NCI-H82 treated with DMSO at 0.1 percent for 48 hours (cell line): ENCODE data around the gene TPGS1.

Experiments
- DNase-seq: peaks from one replicate; lab custom pipeline; 2025; ENCODE audit not compliant: unreplicated experiment; lab: John Stamatoyannopoulos, UW

Gene TPGS1

GRCh38 chr19:538641-539428, 31.5 kb downstream of the TPGS1 start:
- no peak for DNase-seq

- DNase-seq = no peak
These were observed 32.2 kb downstream of the TPGS1 start for GRCh38 chr19:539429-540030.

GRCh38 chr19:540867-541637, 33.8 kb downstream of the TPGS1 start:
- DNase-seq = no peak

- no peak for DNase-seq
These were observed 34.4 kb downstream of the TPGS1 start for GRCh38 chr19:541699-542098.

GRCh38 chr19:542173-542866, 35.0 kb downstream of the TPGS1 start:
- no peak for DNase-seq

- no peak for DNase-seq
These were observed 36.8 kb downstream of the TPGS1 start, which contains the start of gene GZMM for GRCh38 chr19:543910-544608. Gene GZMM, plus strand, starts transcription at chr19:544053. Its CDS starts 19 bp downstream, at chr19:544072.

- no peak for DNase-seq
These were observed 39.8 kb downstream of the TPGS1 start for GRCh38 chr19:547117-547516.

- no peak for DNase-seq
These were observed 40.8 kb downstream of the TPGS1 start for GRCh38 chr19:547836-548720.

GRCh38 chr19:548886-549830, 41.9 kb downstream of the TPGS1 start:
- no peak for DNase-seq

- no peak for DNase-seq
These were observed 47.5 kb downstream of the TPGS1 start for GRCh38 chr19:554817-555216.

GRCh38 chr19:555474-555808, 48.1 kb downstream of the TPGS1 start:
- no peak for DNase-seq

- DNase-seq = no peak
These were observed 49.5 kb downstream of the TPGS1 start for GRCh38 chr19:556611-557382.

GRCh38 chr19:558770-559439, 51.6 kb downstream of the TPGS1 start:
- DNase-seq = no peak

GRCh38 chr19:560121-560520, 52.8 kb downstream of the TPGS1 start:
- DNase-seq = no peak

GRCh38 chr19:566403-566802, 59.1 kb downstream of the TPGS1 start:
- no peak for DNase-seq

GRCh38 chr19:566844-567243, 59.5 kb downstream of the TPGS1 start:
- DNase-seq = no peak

- no peak for DNase-seq
These were observed 60.1 kb downstream of the TPGS1 start for GRCh38 chr19:567296-567900.
